Activated CD4-positive, CD25-positive, alpha-beta regulatory T cell treated with anti-CD3 and anti-CD28 coated beads, Interleukin-2, amount 50 U/mL, for 72 hours (primary cell): Measurements from ENCODE around the gene AKT3.

Experiments
- DNase-seq: peaks from one replicate; pipeline ENCODE4 v3.0.0; 2021

AKT3 gene

GRCh38 chr1:243730487-243731150 is 119.4 kb downstream of the AKT3 start:
- no peak for DNase-seq

- DNase-seq = no peak
Observed at GRCh38 chr1:243729956-243730355, 120.1 kb downstream of the AKT3 start.

GRCh38 chr1:243727503-243728203 is 122.4 kb downstream of the AKT3 start:
- no peak for DNase-seq

GRCh38 chr1:243726806-243727502 is 123.1 kb downstream of the AKT3 start:
- no peak for DNase-seq

- DNase-seq = no peak
Observed at GRCh38 chr1:243725846-243726245, 124.2 kb downstream of the AKT3 start.

- DNase-seq = no peak
Observed at GRCh38 chr1:243725075-243725474, 125.0 kb downstream of the AKT3 start.

- no peak for DNase-seq
Observed at GRCh38 chr1:243723458-243724043, 126.5 kb downstream of the AKT3 start.

GRCh38 chr1:243723050-243723449 is 127.0 kb downstream of the AKT3 start:
- DNase-seq = no peak

- no peak for DNase-seq
Observed at GRCh38 chr1:243719476-243719875, 130.6 kb downstream of the AKT3 start.

GRCh38 chr1:243718893-243719292 is 131.2 kb downstream of the AKT3 start:
- DNase-seq = no peak

- no peak for DNase-seq
Observed at GRCh38 chr1:243718022-243718421, 132.0 kb downstream of the AKT3 start.

GRCh38 chr1:243716906-243717305 is 133.1 kb downstream of the AKT3 start:
- no peak for DNase-seq

GRCh38 chr1:243715285-243715684 is 134.8 kb downstream of the AKT3 start:
- no peak for DNase-seq

GRCh38 chr1:243713470-243714186 is 136.4 kb downstream of the AKT3 start:
- no peak for DNase-seq

GRCh38 chr1:243712941-243713340 is 137.1 kb downstream of the AKT3 start:
- DNase-seq = no peak

GRCh38 chr1:243712242-243712641 is 137.8 kb downstream of the AKT3 start:
- DNase-seq = no peak

- DNase-seq = no peak
Observed at GRCh38 chr1:243710467-243710866, 139.6 kb downstream of the AKT3 start.

- no peak for DNase-seq
Observed at GRCh38 chr1:243708210-243708609, 141.8 kb downstream of the AKT3 start.

- DNase-seq = no peak
Observed at GRCh38 chr1:243706563-243706962, 143.5 kb downstream of the AKT3 start.

GRCh38 chr1:243705585-243705984 is 144.5 kb downstream of the AKT3 start:
- DNase-seq = no peak

GRCh38 chr1:243701872-243702271 is 148.2 kb downstream of the AKT3 start:
- DNase-seq = no peak

GRCh38 chr1:243693800-243694199 is 156.2 kb downstream of the AKT3 start:
- DNase-seq = no peak

- no peak for DNase-seq
Observed at GRCh38 chr1:243686159-243686558, 163.9 kb downstream of the AKT3 start.
